ENCODE measurements around the gene GRIP2.

Gene GRIP2

GRCh38 chr3:14492948-14493881 lies 46.9 kb downstream of the GRIP2 start:
- DNase-seq (ENCODE audit: extremely low read depth, low read depth), result no peak
- no peak overlapping the region for H3K4me3 ChIP-seq (replicated peaks; ENCODE audit: low read depth, low read length)
- TF ChIP-seq CTCF (IDR thresholded peaks at IDR 0.05; ENCODE audit: low read depth, low read length, missing control alignments), result no peak

- DNase-seq (ENCODE audit: extremely low read depth, low read depth), result no peak
- TF ChIP-seq CTCF (IDR thresholded peaks at IDR 0.05; ENCODE audit: low read depth, low read length, missing control alignments), result no peak
Measured at GRCh38 chr3:14491396-14492190, 48.5 kb downstream of the GRIP2 start.

GRCh38 chr3:14490831-14491230 lies 49.3 kb downstream of the GRIP2 start:
- no peak overlapping the region for H3K4me3 ChIP-seq (replicated peaks; ENCODE audit: low read depth, low read length)
- DNase-seq (ENCODE audit: extremely low read depth, low read depth), result no peak
- TF ChIP-seq CTCF (IDR thresholded peaks at IDR 0.05; ENCODE audit: low read depth, low read length, missing control alignments), result no peak

More at GRCh38 chr3:14491396-14492190, 48.5 kb downstream of the GRIP2 start:
- no peak overlapping the region for H3K4me3 ChIP-seq (replicated peaks; ENCODE audit: low read depth, low read length)

- DNase-seq (ENCODE audit: extremely low read depth, low read depth), result no peak
- no peak overlapping the region for H3K4me3 ChIP-seq (replicated peaks; ENCODE audit: low read depth, low read length)
- TF ChIP-seq CTCF (IDR thresholded peaks at IDR 0.05; ENCODE audit: low read depth, low read length, missing control alignments), result no peak
Measured at GRCh38 chr3:14490255-14490654, 49.9 kb downstream of the GRIP2 start.

GRCh38 chr3:14489641-14490040 lies 50.5 kb downstream of the GRIP2 start:
- DNase-seq (ENCODE audit: extremely low read depth, low read depth), result no peak
- no peak overlapping the region for H3K4me3 ChIP-seq (replicated peaks; ENCODE audit: low read depth, low read length)
- TF ChIP-seq CTCF (IDR thresholded peaks at IDR 0.05; ENCODE audit: low read depth, low read length, missing control alignments), result no peak

GRCh38 chr3:14488286-14489041 lies 51.7 kb downstream of the GRIP2 start:
- no peak overlapping the region for H3K4me3 ChIP-seq (replicated peaks; ENCODE audit: low read depth, low read length)

More at GRCh38 chr3:14488286-14489041, 51.7 kb downstream of the GRIP2 start:
- TF ChIP-seq CTCF (IDR thresholded peaks at IDR 0.05; ENCODE audit: low read depth, low read length, missing control alignments), result no peak
- no peak for DNase-seq (ENCODE audit: extremely low read depth, low read depth)

Data from HFF-Myc (cell line).